GM12872 (cell line): ENCODE measurements around the gene TRIM77.
"Not testable (repeated sequence)": the region's sequence is repeated elsewhere in the genome, so short reads cannot be mapped to it uniquely, and the experiment has no call there.

Source experiments
- TF ChIP-seq, protein P1 (sequence below): IDR thresholded peaks from 3 replicates; pipeline ENCODE4 v1.5.1; 2011; ENCODE audit warnings: low read depth, mild to moderate bottlenecking, low read length, moderate library complexity; ENCODE audit not compliant: insufficient read depth

Gene TRIM77, protein sequence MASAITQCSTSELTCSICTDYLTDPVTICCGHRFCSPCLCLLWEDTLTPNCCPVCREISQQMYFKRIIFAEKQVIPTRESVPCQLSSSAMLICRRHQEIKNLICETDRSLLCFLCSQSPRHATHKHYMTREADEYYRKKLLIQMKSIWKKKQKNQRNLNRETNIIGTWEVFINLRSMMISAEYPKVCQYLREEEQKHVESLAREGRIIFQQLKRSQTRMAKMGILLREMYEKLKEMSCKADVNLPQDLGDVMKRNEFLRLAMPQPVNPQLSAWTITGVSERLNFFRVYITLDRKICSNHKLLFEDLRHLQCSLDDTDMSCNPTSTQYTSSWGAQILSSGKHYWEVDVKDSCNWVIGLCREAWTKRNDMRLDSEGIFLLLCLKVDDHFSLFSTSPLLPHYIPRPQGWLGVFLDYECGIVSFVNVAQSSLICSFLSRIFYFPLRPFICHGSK

DNA sequence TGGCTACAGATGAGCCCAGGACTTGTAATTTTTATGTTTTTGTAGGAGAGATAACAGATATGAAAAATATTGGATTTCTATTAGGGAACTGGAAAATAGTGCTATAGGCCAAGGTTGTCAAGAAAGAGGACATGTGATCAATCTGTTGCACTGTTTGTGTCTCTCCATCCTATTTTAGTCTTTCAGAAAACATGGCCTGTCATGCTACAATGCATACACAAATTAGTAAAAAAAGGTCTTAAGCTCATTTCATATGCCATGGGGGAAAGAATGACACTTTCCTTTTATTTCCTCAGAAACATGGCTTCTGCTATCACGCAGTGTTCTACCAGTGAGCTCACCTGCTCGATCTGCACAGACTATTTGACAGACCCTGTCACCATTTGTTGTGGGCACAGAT, at the start of gene TRIM77:
TRIM77 (plus strand) TSS at position 301 of the 400 bp plus-strand sequence; CDS start at position 301, 0 bp downstream.
- TF ChIP-seq, protein P1, sequence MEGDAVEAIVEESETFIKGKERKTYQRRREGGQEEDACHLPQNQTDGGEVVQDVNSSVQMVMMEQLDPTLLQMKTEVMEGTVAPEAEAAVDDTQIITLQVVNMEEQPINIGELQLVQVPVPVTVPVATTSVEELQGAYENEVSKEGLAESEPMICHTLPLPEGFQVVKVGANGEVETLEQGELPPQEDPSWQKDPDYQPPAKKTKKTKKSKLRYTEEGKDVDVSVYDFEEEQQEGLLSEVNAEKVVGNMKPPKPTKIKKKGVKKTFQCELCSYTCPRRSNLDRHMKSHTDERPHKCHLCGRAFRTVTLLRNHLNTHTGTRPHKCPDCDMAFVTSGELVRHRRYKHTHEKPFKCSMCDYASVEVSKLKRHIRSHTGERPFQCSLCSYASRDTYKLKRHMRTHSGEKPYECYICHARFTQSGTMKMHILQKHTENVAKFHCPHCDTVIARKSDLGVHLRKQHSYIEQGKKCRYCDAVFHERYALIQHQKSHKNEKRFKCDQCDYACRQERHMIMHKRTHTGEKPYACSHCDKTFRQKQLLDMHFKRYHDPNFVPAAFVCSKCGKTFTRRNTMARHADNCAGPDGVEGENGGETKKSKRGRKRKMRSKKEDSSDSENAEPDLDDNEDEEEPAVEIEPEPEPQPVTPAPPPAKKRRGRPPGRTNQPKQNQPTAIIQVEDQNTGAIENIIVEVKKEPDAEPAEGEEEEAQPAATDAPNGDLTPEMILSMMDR: not testable (repeated sequence)

DNA sequence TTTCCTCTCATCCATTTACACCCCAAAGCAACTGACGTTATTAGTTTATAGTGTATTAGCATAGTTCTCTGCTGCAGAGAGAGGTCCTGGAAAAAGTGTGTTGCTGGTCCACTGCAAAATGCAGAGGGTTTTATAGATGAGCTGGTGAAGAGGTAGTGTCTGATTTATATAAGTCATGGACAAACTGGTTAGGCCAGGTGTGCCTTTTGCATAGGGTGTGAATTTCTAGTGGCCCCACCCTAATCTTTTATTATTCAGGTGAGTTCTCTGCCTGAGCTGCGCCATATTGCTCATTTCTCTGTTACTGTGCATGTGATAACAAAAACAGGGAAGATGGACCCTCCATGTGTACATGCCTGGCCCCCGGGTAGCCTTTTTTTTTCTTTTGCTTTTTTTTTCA, 43.1 kb upstream of the TRIM77 start:
- TF ChIP-seq, protein P1: no peak

DNA sequence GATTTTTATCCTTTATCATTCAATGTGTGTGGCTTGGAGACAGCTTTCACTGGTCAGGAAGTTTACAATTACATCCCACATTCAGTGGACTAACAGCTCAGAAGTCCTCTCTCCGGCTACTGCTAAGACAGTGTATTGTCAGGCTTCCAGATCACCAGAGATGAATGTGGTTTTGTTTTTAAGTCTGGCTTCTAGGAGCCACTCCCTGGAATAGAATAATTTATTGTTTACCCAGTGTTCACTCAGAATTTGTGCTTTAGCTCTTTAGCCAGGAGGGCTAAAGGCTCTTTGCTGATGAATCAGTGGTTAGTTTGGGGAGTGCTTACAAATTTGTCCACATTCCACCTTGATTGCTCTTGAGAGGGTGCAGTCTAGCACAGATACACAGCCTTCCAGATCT, 26.5 kb downstream of the TRIM77 start:
- TF ChIP-seq, protein P1: no peak

DNA sequence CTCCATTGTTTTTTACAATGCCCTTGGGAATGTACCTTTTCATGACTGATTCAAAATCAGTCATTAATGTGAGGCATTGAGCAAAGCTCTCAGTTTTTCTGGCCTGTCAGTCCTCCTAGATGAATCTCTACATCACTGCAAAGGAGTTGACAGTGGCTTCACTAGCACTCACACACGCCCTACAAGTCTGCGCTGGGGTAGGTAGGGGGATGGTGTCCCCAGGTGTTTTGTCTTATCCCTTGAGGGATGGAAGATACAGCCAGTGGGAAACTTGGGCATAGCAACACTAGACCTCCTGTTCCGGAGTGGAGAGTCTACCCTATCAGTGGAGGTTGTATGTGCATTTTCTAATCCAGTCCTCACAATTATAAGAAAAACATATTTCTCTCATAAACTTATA, 27.0 kb downstream of the TRIM77 start:
- TF ChIP-seq, protein P1: no peak
